Activated T-cell treated with anti-CD3 and anti-CD28 coated beads, Interleukin-2, amount 50 U/mL, for 72 hours (primary cell): ENCODE results near the gene VPREB1. TPM values are rescaled to one million over a fixed set of nuclear protein-coding genes. Genes with fewer than 3 reads are reported as not detected.
"Not testable (repeated sequence)": the region's sequence is repeated elsewhere in the genome, so short reads cannot be mapped to it uniquely, and the experiment has no call there.

Experiments used
- ATAC-seq, 2 donors: fragments of 150-1000 bp; cut with Tn5 transposase; replicated peaks in 1 of 2; 2 replicates each; pipeline ENCODE4 v1.10.0; 2021; ENCODE audit warnings: moderate library complexity in 2 of 2, mild to moderate bottlenecking in 1 of 2
- DNase-seq, 2 donors: peaks; one replicate each; pipeline ENCODE4 v3.0.0; 2021 to 2022; ENCODE audit warnings: mixed read lengths in 1 of 2
- H3K27ac Mint-ChIP-seq: one replicate; pipeline ENCODE4 v1.8.0; 2022; ENCODE audit warnings: mild to moderate bottlenecking, moderate library complexity, mixed read lengths
- H3K27me3 Mint-ChIP-seq: one replicate; pipeline ENCODE4 v1.8.0; 2022; ENCODE audit warnings: low read depth, mixed read lengths
- H3K36me3 Mint-ChIP-seq, 2 donors: one replicate each; pipeline ENCODE4 v1.8.0; 2022; ENCODE audit warnings: mixed read lengths in 2 of 2, mild to moderate bottlenecking in 1 of 2; ENCODE audit not compliant: insufficient read depth in 2 of 2
- H3K4me1 Mint-ChIP-seq: one replicate; pipeline ENCODE4 v1.8.0; 2022; ENCODE audit warnings: low read depth, mixed read lengths
- H3K4me3 Mint-ChIP-seq, 2 donors: one replicate each; pipeline ENCODE4 v1.8.0; 2022; ENCODE audit warnings: mild to moderate bottlenecking in 2 of 2, mixed read lengths in 2 of 2, moderate library complexity in 2 of 2
- H3K9me3 Mint-ChIP-seq, 2 donors: one replicate each; pipeline ENCODE4 v1.8.0; 2022; ENCODE audit warnings: mixed read lengths in 2 of 2
- total RNA-seq, 2 donors: library from RNA; stranded (reverse); gene quantifications; one replicate each; pipeline ENCODE4 v1.2.3, GENCODE V29; 2022

The VPREB1 gene
- total RNA-seq, 2 donors from 2014 or later = not detected

DNA sequence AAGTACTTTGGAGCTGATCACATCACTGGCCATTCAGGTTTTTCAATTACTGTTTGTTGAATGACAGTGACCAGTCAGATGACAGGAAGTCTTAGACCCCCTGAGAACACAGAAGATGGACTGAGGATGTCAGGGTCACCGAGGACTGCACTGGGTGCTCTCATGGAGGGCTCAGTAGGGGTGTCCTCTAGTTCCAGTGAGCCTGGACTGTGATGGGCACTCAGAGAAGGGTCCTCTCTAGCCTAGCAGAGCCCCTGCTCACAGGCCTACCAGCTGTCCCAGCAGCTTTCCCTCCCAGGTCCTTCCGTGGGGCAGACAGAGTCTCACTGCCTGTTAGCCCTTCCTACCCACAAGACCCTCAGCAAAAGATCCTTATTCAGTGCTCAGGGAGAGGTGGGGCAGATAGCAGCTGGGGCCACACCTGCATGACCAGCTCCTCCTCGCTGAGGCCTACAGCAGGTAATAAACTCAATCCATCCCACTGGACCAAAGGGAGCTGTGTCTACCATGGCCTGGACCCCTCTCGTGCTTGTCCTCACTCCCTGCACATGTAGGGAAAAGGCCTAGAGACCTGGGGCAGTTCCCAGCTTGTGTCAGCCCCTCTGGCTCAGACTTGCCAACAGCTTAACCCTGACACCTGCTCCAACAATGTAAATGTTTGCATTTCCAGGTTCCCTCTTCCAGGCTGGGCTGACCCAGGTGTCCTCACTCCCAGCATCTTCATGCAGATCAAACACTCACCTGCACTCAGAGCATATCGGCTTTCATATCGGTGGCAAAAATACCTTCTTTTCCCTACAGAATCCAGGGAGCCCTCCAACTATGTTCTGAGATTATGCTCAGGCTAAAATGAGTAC lies 25.2 kb upstream of the VPREB1 start:
- Mint-ChIP-seq H3K9me3 (no peaks in the 10 kb centered on the region), H3K4me1 (peaks cover 21% of the 10 kb centered on the region), H3K36me3 (no peaks in the 10 kb centered on the region), H3K27ac (no peak overlapping the region), H3K4me3 (no peak overlapping the region), H3K27me3 (no peaks in the 10 kb centered on the region)
- no peak for ATAC-seq
- DNase-seq = no peak

DNA sequence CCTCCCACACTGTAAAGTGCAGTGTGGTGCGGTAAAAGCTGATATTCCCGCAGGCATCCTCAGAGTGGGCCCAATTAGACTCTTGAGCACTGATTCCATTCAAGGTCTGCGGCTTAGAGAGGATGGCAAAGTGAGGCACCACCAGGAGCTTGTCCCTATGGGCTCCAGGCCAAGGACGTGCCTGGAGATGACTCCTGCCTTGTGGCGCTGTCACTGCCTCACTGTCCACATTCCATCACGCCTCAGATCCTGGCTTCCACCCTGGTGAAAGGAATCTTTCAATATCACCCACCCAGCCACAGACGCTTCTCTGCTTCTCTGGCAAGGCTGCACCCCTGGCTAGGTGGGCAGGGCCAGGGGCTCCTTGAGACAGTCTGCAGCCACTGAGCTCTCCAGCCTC lies 23.5 kb upstream of the VPREB1 start:
- not testable (repeated sequence) for H3K9me3 Mint-ChIP-seq, H3K27me3 Mint-ChIP-seq, H3K4me3 Mint-ChIP-seq, H3K36me3 Mint-ChIP-seq, H3K27ac Mint-ChIP-seq, H3K4me1 Mint-ChIP-seq, ATAC-seq, DNase-seq

DNA sequence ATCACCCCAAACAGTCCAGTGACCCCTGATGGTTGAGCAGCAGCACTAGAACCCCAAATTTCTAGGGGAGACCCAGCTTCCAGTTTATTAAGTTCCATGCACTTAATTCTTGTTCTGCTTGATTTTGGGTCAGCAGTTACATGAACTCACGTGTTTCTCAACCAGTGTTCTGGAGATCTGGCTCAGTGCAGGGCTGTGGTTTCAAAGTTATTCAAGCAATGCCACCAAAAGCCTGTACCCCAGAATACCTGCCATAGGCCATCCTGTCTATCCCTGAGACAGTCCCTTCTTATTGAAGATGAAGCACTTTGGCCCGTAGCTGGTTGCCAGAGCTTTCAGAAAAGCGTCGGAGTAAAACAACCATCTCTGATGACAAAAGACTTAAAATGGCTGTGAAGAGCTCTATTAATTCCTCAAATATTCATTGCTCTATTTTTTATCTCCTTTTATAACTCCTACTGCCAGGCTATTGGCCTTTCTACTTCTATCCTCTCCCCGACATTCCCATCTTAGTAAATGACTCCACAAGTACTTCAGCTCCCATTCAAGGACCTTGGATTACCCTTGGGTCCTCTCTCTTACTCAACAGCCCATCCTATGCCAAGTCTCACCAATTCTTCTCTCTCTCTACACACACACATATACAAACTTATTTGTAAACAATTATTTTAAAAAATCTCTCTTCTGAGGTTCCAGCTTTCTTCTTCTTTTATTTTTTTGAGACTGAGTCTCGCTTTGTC lies 18.0 kb upstream of the VPREB1 start:
- peaks cover 11% of the 10 kb centered on the region for H3K27me3 Mint-ChIP-seq

DNA sequence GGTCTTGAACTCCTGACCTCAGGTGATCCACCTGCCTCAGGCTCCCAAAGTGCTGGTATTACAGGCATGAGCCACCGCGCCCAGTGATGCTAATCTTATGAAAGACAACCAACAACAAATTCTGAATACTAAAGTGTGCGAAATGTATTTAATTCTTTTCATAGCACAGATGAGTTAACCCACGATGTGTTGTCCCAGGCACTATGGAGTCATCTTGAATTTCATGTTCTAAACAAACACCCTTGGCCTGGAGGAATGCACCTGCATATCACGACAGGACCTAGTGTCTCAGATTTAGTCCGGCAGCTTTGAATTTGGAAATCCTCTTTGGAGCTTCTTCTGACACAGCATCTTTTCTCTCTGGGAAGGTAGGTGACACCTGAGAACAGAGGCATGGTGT lies 16.2 kb upstream of the VPREB1 start:
- H3K4me1 Mint-ChIP-seq = no peaks in the 10 kb centered on the region
- no peak for ATAC-seq
- H3K27ac Mint-ChIP-seq = no peak overlapping the region
- no peak for DNase-seq
- H3K9me3 Mint-ChIP-seq = no peaks in the 10 kb centered on the region
- peaks cover 11% of the 10 kb centered on the region for H3K27me3 Mint-ChIP-seq
- no peak overlapping the region for H3K4me3 Mint-ChIP-seq
- no peaks in the 10 kb centered on the region for H3K36me3 Mint-ChIP-seq

More for the DNA sequence above, 18.0 kb upstream of the VPREB1 start:
- ATAC-seq (no peak), DNase-seq (no peak)
- H3K36me3 Mint-ChIP-seq = no peaks in the 10 kb centered on the region
- no peaks in the 10 kb centered on the region for H3K9me3 Mint-ChIP-seq
- no peaks in the 10 kb centered on the region for H3K4me1 Mint-ChIP-seq
- H3K27ac Mint-ChIP-seq = no peak overlapping the region
- H3K4me3 Mint-ChIP-seq = no peak overlapping the region

DNA sequence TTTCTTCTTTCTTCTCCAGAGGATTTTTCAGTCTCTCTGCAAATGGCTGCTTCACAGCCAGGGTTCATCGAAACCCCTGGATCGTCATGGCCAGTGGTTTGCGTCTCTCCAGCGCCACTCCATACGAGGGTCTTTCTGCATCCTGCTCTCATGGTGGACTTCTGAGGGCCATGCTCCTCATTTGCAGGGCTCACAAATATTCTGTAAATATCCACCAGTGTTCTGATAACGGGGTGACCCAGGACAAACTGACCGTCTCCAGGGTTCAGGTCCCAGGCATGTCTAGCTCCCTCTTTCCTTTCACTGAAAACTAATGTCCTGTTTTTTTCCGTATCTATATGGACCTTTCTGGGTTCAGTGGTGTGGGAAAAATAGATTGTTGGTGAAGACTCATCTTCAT lies 15.7 kb upstream of the VPREB1 start:
- H3K27ac Mint-ChIP-seq = no peak overlapping the region
- peaks cover 2% of the 10 kb centered on the region for H3K4me1 Mint-ChIP-seq
- H3K27me3 Mint-ChIP-seq = peaks cover 11% of the 10 kb centered on the region
- H3K9me3 Mint-ChIP-seq = no peaks in the 10 kb centered on the region
- no peaks in the 10 kb centered on the region for H3K36me3 Mint-ChIP-seq
- H3K4me3 Mint-ChIP-seq = no peak overlapping the region
- DNase-seq = no peak
- no peak for ATAC-seq

DNA sequence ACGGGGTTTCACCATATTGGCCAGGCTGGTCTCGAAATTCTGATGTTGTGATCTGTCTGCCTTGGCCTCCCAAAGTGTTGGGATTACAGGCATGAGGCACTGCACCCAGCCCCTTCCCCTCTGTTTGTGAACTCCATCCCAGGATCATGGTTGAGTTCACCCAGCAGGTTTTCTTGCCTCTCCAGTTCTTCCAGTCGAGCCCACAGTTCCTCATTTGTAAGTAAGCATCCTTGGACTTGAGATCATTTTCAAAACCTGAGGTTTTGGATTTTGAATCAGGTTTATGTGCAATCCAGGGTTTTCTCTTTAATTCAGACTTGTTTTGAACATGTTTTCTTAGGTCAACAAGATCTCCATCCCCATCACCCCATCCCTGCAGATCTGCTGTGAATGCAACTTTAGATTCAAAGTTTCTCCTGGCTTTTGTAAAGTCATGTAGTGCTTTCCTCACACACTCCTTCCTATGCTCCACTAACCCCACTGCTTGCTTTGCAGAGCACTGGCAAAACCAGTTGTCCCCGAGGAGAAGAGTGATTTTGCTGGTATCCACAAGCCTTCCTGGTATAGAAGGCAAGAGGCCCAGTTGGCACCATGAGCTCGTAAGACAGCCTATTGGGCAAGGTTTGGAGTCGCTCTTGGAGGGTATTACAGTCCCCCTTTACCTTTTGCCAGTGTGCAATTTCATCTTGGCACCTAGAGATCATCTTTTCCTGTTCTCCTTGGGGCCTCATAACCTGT lies 14.7 kb upstream of the VPREB1 start:
- no peak for ATAC-seq
- no peak for DNase-seq
- Mint-ChIP-seq H3K27me3 (peaks cover 11% of the 10 kb centered on the region), H3K27ac (no peak overlapping the region), H3K36me3 (no peaks in the 10 kb centered on the region), H3K4me3 (no peak overlapping the region), H3K4me1 (peaks cover 8% of the 10 kb centered on the region), H3K9me3 (no peaks in the 10 kb centered on the region)

DNA sequence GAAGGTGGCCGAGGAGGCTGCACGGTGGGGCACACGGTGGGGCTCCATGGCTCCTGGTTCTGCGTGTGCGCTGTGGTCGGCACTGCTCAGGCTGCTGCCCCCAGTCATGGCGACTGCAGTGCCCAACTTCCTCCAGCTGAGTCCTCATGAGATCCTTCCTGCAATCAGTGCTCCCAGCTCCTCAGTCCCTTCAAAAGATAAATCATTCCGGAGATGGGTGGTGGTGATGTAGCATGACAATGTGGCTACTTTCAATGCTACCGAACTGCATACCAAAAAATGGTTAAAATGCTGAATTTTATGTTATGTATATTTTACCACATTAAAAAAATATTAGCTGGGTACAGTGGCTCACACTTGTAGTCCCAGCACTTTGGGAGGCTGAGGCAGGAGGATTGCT lies 14.1 kb upstream of the VPREB1 start:
- ATAC-seq (no peak), DNase-seq (no peak)
- no peak overlapping the region for H3K4me3 Mint-ChIP-seq
- H3K36me3 Mint-ChIP-seq = no peaks in the 10 kb centered on the region
- H3K9me3 Mint-ChIP-seq = no peaks in the 10 kb centered on the region
- H3K4me1 Mint-ChIP-seq = peaks cover 13% of the 10 kb centered on the region
- H3K27ac Mint-ChIP-seq = no peak overlapping the region
- peaks cover 11% of the 10 kb centered on the region for H3K27me3 Mint-ChIP-seq

DNA sequence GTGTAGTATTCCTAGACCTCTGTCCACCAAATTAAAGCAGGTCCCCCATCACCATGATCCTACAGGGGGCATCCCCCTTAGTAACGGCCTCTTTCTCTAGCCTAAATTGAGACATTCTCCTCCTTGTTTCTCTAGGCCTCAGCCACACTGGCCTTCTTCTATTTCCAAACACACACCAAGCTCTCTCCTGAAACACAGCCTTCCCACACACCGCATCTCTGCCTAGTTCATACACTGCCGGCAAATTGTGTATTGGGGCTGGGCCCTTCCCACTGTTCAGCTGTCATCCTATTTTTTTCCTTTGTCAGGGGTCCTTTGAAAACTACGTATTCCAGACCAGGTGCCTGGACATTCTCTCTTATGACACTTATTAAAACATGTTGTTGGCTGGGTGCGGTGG lies 11.5 kb upstream of the VPREB1 start:
- DNase-seq (no peak), ATAC-seq (no peak)
- Mint-ChIP-seq H3K36me3 (no peaks in the 10 kb centered on the region), H3K4me3 (no peak overlapping the region), H3K4me1 (peaks cover 18% of the 10 kb centered on the region), H3K27me3 (peaks cover 11% of the 10 kb centered on the region), H3K9me3 (no peaks in the 10 kb centered on the region), H3K27ac (no peak overlapping the region)

DNA sequence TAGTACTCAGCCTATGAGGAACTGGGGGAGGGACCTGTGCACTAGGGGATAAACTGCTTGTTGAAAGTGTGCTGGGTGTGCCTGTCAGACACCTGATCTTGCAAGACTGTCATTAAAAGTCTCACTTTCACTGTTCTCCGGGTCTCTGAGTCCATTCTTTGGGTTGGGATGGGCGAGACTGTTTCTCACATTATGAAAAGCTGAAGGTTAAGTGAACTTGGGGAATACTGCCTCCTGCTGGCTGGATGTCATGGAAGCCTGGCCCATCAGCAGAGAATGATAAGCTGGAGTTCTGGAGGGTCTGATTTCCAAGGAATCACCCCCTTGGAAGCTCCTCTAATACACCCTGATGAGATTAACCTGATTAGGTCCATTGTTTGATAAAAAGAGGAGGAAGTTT lies 9.0 kb upstream of the VPREB1 start:
- Mint-ChIP-seq H3K4me3 (no peak overlapping the region), H3K27ac (no peak overlapping the region)

DNA sequence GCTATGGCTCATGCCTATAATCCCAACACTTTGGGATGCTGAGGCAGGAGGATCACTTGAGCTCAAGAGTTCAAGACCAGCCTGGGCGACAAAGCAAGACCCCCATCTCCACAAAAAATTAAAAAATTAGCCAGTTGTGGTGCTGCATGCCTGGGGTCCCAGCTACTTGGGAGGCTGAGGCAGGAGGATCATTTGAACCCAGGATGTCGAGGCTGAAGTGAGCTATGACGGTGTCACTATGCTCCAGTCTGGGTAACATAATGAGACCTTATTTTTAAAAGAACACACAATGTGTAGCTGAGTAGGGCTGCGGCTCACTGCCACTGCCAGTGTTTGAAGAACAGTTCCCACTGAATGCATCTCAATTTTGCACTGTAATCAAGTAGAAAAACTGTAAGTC lies 7.1 kb upstream of the VPREB1 start:
- H3K27me3 Mint-ChIP-seq = no peaks in the 10 kb centered on the region
- no peaks in the 10 kb centered on the region for H3K9me3 Mint-ChIP-seq
- H3K4me1 Mint-ChIP-seq = peaks cover 18% of the 10 kb centered on the region
- ATAC-seq (no peak), DNase-seq (no peak)
- no peaks in the 10 kb centered on the region for H3K36me3 Mint-ChIP-seq
- no peak overlapping the region for H3K4me3 Mint-ChIP-seq
- H3K27ac Mint-ChIP-seq = no peak overlapping the region

More for the DNA sequence above, 9.0 kb upstream of the VPREB1 start:
- H3K4me1 Mint-ChIP-seq = peaks cover 18% of the 10 kb centered on the region
- no peaks in the 10 kb centered on the region for H3K9me3 Mint-ChIP-seq
- ATAC-seq (peak; percentile 64 to 66), DNase-seq (peak; percentile 65 to 75)
- H3K27me3 Mint-ChIP-seq = no peaks in the 10 kb centered on the region
- H3K36me3 Mint-ChIP-seq = no peaks in the 10 kb centered on the region

DNA sequence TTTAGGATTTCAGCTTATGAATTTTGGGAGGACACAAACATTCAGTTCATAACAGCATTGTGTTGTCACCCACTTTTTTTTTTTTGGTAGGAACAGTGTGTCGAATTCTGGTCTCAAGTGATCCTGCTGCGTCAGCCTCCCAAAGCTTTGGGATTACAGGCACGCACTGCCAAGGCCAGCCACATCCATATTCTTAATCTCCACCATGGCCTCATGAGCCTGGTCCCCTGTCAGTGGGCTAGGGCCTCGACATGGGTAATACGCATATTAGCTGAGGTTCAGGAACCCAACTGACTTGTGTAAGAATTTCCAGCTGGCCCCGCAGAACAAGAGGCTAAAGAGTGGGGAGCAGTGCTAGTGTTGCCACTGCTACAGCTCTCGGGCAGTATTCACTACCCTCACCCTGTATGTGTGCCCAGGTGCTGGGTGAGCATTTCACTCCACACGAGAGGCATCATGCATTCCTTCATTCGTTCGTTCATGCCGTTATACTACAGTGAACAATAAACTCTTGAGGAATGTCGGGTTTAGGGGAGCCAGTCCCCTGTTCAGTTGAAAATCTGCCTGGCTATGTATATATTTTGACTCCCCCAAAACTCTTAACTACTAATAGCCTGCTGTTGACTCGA lies 5.2 kb upstream of the VPREB1 start:
- ATAC-seq (no peak), DNase-seq (no peak)
- H3K27ac Mint-ChIP-seq = no peak overlapping the region
- H3K4me3 Mint-ChIP-seq = no peak overlapping the region
- H3K36me3 Mint-ChIP-seq = no peaks in the 10 kb centered on the region
- H3K4me1 Mint-ChIP-seq = peaks cover 11% of the 10 kb centered on the region
- H3K9me3 Mint-ChIP-seq = no peaks in the 10 kb centered on the region
- H3K27me3 Mint-ChIP-seq = peaks cover 7% of the 10 kb centered on the region

DNA sequence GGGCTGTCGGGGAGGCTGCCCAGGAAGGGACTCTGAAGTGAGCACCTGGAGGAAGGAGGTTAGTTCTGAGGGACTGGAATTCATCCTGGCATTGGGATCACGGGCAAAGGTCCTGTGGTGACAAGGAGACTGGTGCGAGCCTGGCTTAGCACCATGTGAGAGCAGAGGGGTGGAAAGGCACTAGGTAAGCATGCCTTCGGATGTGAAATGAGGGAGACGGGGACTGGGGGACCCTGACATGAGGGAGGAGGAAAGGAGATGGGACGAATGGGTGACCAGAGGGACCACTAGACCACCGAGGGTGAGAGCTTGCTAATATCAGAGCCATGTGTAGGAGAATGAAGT lies 3.1 kb upstream of the VPREB1 start:
- Mint-ChIP-seq H3K27me3 (peaks cover 7% of the 10 kb centered on the region), H3K4me1 (no peaks in the 10 kb centered on the region), H3K36me3 (no peaks in the 10 kb centered on the region), H3K27ac (no peak overlapping the region), H3K4me3 (no peak overlapping the region), H3K9me3 (no peaks in the 10 kb centered on the region)
- no peak for DNase-seq
- no peak for ATAC-seq

DNA sequence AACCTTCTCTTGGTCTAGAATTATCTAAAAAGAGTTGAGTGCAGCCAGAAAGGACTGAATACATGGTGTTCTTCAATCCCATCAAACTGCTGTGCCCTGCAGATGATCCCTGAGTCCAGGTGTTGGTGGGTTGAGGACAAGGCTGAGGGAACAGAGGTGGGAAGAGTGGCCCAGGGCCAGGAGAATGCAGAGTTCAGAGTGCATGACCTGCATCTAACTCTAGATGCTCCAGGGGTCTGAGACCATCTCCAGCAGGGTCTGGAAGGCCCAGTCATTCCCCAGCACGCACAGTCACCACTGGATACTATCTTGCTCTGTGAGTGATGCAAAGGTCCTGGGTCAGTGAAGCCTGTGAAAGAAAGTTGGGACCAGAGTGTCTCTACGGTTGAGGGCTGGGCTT lies 2.1 kb upstream of the VPREB1 start:
- no peak for DNase-seq
- Mint-ChIP-seq H3K4me1 (no peaks in the 10 kb centered on the region), H3K9me3 (no peaks in the 10 kb centered on the region), H3K27me3 (peaks cover 7% of the 10 kb centered on the region), H3K27ac (no peak overlapping the region), H3K36me3 (no peaks in the 10 kb centered on the region), H3K4me3 (no peak overlapping the region)
- no peak for ATAC-seq
